GM19324 (cell line): ENCODE results near the gene BICD1.

Experiments used
- ATAC-seq: cut with Tn5 transposase; IDR thresholded peaks from one replicate; pipeline ENCODE4 v1.9.1; 2021; ENCODE audit warnings: mild to moderate bottlenecking, moderate library complexity; ENCODE audit not compliant: unreplicated experiment, low FRiP score

BICD1 gene

DNA sequence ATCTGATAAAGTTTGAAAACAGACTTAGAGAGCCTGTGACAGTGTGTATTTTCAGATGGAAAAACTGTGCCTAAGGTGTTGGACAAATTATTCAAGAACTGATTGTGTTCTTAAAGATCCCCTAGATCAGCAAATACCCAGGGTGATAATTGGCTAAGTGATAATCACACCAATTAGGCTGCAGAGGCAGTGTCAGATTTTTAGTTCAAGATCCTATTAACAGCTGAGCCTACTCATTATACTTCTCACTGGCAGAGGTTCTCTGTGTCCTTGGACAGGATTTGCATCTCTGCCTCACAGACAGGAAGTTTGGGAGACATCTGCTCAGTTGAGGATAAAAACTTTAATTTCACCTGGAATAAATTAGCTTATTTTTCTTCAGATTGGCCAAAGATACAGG lies 288.4 kb downstream of the BICD1 start:
- ATAC-seq, result no peak

- no peak for ATAC-seq
Observed at GRCh38 chr12:32397696-32398095, 291.0 kb downstream of the BICD1 start.

GRCh38 chr12:32398181-32398580 lies 291.5 kb downstream of the BICD1 start:
- ATAC-seq, result no peak

GRCh38 chr12:32398816-32399369 lies 292.2 kb downstream of the BICD1 start:
- ATAC-seq, result no peak

- peak; percentile 83 for ATAC-seq
Observed at GRCh38 chr12:32399370-32400113, 292.9 kb downstream of the BICD1 start, which contains the start of gene FGD4. Gene FGD4, plus strand, starts transcription at chr12:32399558.

DNA sequence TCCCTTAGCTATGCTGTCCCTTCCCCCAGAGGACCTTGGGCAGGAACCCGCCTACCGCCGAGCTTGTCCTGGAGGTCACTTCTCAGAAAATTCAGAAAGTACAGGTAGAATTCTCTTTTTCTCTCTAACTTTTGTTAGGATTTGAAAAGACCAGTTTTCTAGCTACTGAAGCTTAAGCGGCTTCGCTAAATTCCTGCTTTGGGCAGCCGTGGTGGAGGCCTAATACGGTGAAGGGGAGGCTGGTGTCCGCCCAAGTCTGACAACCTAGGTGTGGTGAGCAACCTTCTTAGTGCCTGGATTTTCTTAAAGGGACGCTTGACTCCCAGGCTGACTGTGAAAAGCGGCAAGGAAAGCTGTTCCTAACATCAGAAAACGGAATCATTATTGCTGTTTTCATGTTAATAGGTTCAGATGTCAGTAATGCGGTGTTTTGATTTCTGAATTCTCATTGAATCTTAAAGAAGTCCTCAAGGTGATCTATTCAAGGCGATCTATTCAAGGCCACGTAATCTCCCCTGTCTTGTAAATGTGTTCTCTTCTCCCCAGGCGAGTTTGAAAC lies 293.5 kb downstream of the BICD1 start:
- ATAC-seq, result no peak

DNA sequence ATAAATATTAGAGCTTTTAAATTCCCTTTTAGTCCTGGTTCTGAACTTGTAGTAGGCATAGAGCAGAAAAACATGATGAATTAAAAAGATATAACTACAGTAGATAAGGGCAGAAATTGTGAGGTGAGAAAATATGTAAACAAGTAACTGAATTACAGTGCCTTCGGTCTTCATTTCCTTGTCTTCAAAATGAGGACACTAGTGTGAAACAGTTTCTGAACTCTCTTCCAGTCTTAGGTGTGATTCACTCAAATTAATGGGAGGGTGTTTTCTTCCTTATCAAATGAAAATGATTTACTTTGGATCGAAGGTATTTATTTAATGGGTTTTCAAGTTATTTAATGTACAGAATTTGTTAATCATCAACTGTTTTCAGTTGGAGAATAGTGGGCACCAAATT lies 294.2 kb downstream of the BICD1 start:
- ATAC-seq, result no peak

DNA sequence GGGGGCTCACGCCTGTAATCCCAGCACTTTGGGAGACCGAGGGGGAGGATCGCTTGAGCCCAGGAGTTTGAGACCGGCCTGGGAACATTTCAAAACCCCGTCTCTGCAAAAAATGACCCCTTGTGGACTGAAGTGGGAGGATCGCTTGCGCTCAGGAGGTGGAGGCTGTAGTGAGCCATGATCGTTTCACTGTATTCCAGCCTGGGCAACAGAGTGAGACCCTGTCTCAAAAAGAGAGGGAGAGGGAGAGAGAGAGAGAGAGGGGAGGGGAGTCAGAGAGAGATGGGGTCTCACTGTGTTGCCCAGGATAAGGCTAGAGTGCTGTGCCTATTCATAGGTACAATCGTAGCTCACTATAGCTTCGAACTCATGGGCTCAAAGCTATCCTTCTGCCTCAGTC lies 295.5 kb downstream of the BICD1 start:
- ATAC-seq, result no peak

DNA sequence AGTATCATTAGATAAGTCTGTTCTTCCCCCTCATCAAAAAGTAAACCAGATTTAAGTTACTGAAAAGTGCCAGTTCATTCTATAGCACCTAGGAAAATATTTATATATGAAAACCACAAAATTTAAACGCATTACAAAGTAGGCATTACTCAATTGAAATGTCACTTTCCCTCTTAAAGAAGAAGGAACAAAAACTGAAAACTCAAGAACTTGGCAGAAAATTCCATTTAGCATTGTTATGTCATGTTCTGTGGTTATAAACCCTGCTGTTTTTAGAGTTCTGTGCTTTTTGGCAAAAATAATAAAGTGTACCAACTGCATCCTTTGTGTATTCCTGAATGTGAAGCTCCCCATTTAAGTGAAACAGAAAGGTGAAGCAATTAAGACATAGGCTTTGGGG lies 296.3 kb downstream of the BICD1 start:
- ATAC-seq, result no peak

DNA sequence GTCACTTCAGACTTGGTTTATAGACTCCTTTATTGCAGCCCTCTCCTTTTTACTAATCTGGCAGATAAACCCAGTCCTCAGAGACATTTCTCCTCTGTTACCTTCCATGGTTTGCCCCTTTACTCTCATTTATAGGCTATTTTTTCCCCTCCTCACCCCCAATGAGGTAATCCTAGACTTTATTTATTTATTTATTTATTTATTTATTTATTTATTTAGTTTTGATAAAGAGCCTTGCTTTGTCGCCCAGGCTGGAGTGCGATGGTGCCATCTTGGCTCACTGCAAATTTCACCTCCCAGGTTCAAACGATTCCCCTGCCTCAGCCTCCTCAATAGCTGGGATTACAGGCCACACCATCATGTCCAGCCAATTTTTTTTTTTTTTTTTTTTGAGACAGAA lies 301.1 kb downstream of the BICD1 start:
- ATAC-seq, result no peak

GRCh38 chr12:32413412-32413811 lies 306.8 kb downstream of the BICD1 start:
- no peak for ATAC-seq

DNA sequence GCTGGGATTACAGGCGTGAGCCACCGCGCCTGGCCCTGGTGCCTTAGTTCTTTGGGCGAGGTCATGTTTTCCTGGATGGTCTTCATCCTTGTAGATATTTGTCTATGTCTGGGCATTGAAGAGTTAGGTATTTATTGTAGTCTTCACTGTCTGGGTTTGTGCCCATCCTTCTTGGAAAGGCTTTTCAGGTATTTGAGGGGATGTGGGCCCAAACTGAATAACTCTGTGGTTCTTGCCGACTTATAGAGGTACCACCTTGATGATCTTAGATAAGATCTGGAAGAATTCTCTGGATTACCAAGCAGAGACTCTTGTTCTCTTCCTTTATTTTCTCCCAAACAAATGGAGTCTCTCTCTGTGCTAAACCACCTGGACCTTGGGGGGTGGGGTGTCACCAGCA lies 311.6 kb downstream of the BICD1 start:
- no peak for ATAC-seq

GRCh38 chr12:32418903-32419519 lies 312.4 kb downstream of the BICD1 start:
- ATAC-seq, result no peak

DNA sequence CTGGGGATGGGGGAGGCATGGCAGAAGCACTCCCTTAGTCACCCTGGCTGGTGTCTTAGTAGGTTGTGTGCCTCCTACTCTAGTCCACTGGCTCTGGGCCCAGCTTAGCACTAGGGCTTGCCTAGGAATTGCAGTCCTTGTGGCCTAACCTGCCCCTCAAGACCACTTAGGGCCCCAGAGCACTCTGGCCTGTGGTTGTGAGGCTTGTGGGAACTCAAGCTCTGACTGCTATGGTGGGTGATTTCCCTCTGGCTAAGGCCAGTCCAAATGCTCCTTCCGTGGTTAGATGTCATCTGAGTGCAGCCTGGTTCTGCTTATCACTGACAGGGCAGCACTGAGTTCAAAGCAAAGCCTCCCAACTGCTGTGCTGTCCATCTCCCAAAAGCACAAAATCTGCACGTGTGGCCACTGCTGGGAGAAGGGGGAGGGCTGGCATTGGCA lies 312.9 kb downstream of the BICD1 start:
- no peak for ATAC-seq

- no peak for ATAC-seq
Observed at GRCh38 chr12:32420356-32420755, 313.7 kb downstream of the BICD1 start.

GRCh38 chr12:32423559-32423958 lies 316.9 kb downstream of the BICD1 start:
- no peak for ATAC-seq

GRCh38 chr12:32431025-32431424 lies 324.4 kb downstream of the BICD1 start:
- ATAC-seq, result no peak
